PFSK-1 (cell line): ENCODE data around the gene DHRS7.

ENCODE experiments used
- POLR2AphosphoS5 ChIP-seq: IDR thresholded peaks from 2 replicates; pipeline ENCODE4 v1.6.1; 2012; ENCODE audit warnings: low read depth, mild to moderate bottlenecking, control low read depth, low read length, moderate library complexity
- SIN3A ChIP-seq: IDR thresholded peaks from 2 replicates; pipeline ENCODE4 v1.6.1; 2012; ENCODE audit warnings: mild to moderate bottlenecking, low read length, moderate library complexity, borderline replicate concordance; ENCODE audit not compliant: insufficient read depth
- TAF1 ChIP-seq: IDR thresholded peaks from 2 replicates; pipeline ENCODE4 v1.6.1; 2012; ENCODE audit warnings: low read length, control low read depth, borderline replicate concordance; ENCODE audit not compliant: insufficient read depth
- TF ChIP-seq, protein P1 (sequence below), 2 experiments: IDR thresholded peaks; 2 replicates each; pipeline versions ENCODE4 v1.6.1 to v1.8.0; 2011 to 2012; ENCODE audit warnings: low read depth in 2 of 2, low read length in 2 of 2, control low read depth in 1 of 2, inconsistent platforms in 1 of 2, mild to moderate bottlenecking in 1 of 2, moderate library complexity in 1 of 2; ENCODE audit not compliant: insufficient read depth in 1 of 2

DNA sequence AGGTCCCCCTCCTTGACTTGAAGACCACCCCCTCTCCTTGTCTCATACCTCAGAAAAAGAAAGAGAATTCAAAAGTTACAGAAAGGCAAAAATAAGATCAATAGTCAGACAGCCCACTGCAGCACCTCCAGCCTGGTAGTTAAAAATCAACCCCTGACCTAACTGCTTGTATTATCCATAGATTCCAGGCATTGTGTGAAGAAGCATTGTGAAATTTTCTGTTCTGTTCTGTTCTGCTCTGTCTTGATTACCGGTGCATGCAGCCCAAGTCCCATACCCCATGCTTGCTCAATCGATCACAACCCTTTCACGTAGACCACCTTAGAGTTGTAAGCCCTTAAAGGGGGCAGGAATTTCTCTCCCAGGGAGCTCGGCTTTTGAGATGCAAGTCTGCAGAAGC is 5.8 kb upstream of the DHRS7 start:
- TF ChIP-seq, protein P1, sequence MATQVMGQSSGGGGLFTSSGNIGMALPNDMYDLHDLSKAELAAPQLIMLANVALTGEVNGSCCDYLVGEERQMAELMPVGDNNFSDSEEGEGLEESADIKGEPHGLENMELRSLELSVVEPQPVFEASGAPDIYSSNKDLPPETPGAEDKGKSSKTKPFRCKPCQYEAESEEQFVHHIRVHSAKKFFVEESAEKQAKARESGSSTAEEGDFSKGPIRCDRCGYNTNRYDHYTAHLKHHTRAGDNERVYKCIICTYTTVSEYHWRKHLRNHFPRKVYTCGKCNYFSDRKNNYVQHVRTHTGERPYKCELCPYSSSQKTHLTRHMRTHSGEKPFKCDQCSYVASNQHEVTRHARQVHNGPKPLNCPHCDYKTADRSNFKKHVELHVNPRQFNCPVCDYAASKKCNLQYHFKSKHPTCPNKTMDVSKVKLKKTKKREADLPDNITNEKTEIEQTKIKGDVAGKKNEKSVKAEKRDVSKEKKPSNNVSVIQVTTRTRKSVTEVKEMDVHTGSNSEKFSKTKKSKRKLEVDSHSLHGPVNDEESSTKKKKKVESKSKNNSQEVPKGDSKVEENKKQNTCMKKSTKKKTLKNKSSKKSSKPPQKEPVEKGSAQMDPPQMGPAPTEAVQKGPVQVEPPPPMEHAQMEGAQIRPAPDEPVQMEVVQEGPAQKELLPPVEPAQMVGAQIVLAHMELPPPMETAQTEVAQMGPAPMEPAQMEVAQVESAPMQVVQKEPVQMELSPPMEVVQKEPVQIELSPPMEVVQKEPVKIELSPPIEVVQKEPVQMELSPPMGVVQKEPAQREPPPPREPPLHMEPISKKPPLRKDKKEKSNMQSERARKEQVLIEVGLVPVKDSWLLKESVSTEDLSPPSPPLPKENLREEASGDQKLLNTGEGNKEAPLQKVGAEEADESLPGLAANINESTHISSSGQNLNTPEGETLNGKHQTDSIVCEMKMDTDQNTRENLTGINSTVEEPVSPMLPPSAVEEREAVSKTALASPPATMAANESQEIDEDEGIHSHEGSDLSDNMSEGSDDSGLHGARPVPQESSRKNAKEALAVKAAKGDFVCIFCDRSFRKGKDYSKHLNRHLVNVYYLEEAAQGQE (IDR thresholded peaks at IDR 0.05; ENCODE audit: insufficient read depth in 1 of 2, low read depth in 2 of 2, low read length in 2 of 2) = no peak
- TF ChIP-seq SIN3A (no peak), POLR2AphosphoS5 (no peak), TAF1 (no peak)
